Natural killer cell (primary cell): Measurements from ENCODE around the gene EBI3. TPM values are rescaled to one million over a fixed set of nuclear protein-coding genes. Genes with fewer than 3 reads are reported as not detected.

ENCODE experiments used
- ATAC-seq, 3 donors: fragments of 150-1000 bp in 2 of 3; fragments of 200-7000 bp in 1 of 3; cut with Tn5 transposase; 1 replicate in 1 of 3; 2 replicates in 2 of 3; pipeline ENCODE4 v1.10.0; 2021; ENCODE audit warnings: mild to moderate bottlenecking in 2 of 3, moderate library complexity in 2 of 3
- DNase-seq, 2 donors: peaks; one replicate each; pipeline versions ENCODE4 v3.0.0 to v3.0.0-alpha.2; 2013 to 2021; ENCODE audit warnings: mixed read lengths in 1 of 2
- H3K27ac ChIP-seq: one replicate; pipeline ENCODE4 v1.5.1; 2013; ENCODE audit warnings: mild to moderate bottlenecking, low read length
- H3K27me3 ChIP-seq: one replicate; pipeline ENCODE4 v1.6.1; 2013; ENCODE audit warnings: low read length; ENCODE audit not compliant: control insufficient read depth, insufficient read depth
- H3K36me3 ChIP-seq: one replicate; pipeline ENCODE4 v1.6.1; 2013; ENCODE audit warnings: low read length; ENCODE audit not compliant: control insufficient read depth, insufficient read depth
- H3K4me1 ChIP-seq: one replicate; pipeline ENCODE4 v1.6.1; 2013; ENCODE audit warnings: low read length; ENCODE audit not compliant: control insufficient read depth, insufficient read depth
- H3K4me3 ChIP-seq: one replicate; pipeline ENCODE4 v1.5.1; 2013; ENCODE audit warnings: low read length
- H3K9me3 ChIP-seq: one replicate; pipeline ENCODE4 v1.6.1; 2013; ENCODE audit warnings: low read length; ENCODE audit not compliant: control insufficient read depth, insufficient read depth
- H3K27ac Mint-ChIP-seq, 2 donors: one replicate each; pipeline ENCODE4 v1.8.0; 2022; ENCODE audit warnings: mild to moderate bottlenecking in 2 of 2, mixed read lengths in 2 of 2, moderate library complexity in 1 of 2
- H3K27me3 Mint-ChIP-seq, 2 donors: one replicate each; pipeline ENCODE4 v1.8.0; 2022; ENCODE audit warnings: low read depth in 2 of 2, mixed read lengths in 2 of 2
- H3K36me3 Mint-ChIP-seq: one replicate; pipeline ENCODE4 v1.8.0; 2022; ENCODE audit warnings: mixed read lengths
- H3K4me1 Mint-ChIP-seq, 2 donors: one replicate each; pipeline ENCODE4 v1.8.0; 2022; ENCODE audit warnings: mixed read lengths in 2 of 2
- H3K4me3 Mint-ChIP-seq: one replicate; pipeline ENCODE4 v1.8.0; 2022; ENCODE audit warnings: mild to moderate bottlenecking, moderate library complexity, mixed read lengths
- H3K9me3 Mint-ChIP-seq, 2 donors: one replicate each; pipeline ENCODE4 v1.8.0; 2022; ENCODE audit warnings: mixed read lengths in 2 of 2
- CTCF ChIP-seq: fragments of 200-600 bp; IDR thresholded peaks from one replicate; pipeline ENCODE4 v1.8.0; 2022; ENCODE audit warnings: antibody characterized with exemption
- WGBS: methylation state at CpG from one replicate; pipeline ENCODE4 v1.1.7; 2013; ENCODE audit warnings: missing lambda C conversion rate; ENCODE audit not compliant: insufficient coverage; 5-methylcytosine and 5-hydroxymethylcytosine counted together
- intact Hi-C: fragments of 100-400 bp; cut with micrococcal nuclease; formaldehyde crosslinking; loops from one replicate; pipeline ENCODE4 v1.14.2; 2022
- total RNA-seq, 4 donors: library from RNA; stranded (reverse); fragments of 120-200 nt in 1 of 4; gene quantifications; one replicate each; pipeline versions ENCODE4 v1.2.3 to v1.2.4, GENCODE V29; 2013 to 2022

EBI3 gene
- total RNA-seq, 3 donors from 2014 or later (not counting 1 experiment from before 2014, with no cell fraction given), result not detected

GRCh38 chr19:4278419-4279266 lies 49.3 kb downstream of the EBI3 start, which contains the start of gene SHD:
SHD (plus strand) TSS chr19:4279266; CDS start chr19:4280064, 798 bp downstream.
- no peaks in the 10 kb centered on the region for H3K9me3 ChIP-seq
- Mint-ChIP-seq H3K4me3 (peak within 1 kb of the TSS; percentile 70), H3K27ac (no peak within 1 kb of the TSS), H3K27me3 (peaks cover 6 to 14% of the 10 kb centered on the region in 2 donors), H3K9me3 (no peaks in the 10 kb centered on the region), H3K4me1 (peaks cover 5 to 6% of the 10 kb centered on the region in 2 donors), H3K36me3 (no peaks in the 10 kb centered on the region)
- intact Hi-C loops, result no loop called here
- H3K4me3 ChIP-seq, result no peak within 1 kb of the TSS
- no peaks in the 10 kb centered on the region for H3K36me3 ChIP-seq
- ATAC-seq, result no peak
- DNase-seq, result no peak
- H3K27ac ChIP-seq, result no peak within 1 kb of the TSS
- no peak for TF ChIP-seq CTCF
- H3K4me1 ChIP-seq, result peaks cover 12% of the 10 kb centered on the region
- 3% methylated on average over 30 of the region's 44 CpGs for WGBS
- H3K27me3 ChIP-seq, result peaks cover 9% of the 10 kb centered on the region

- H3K9me3 ChIP-seq, result no peaks in the 10 kb centered on the region
- no peaks in the 10 kb centered on the region for H3K36me3 ChIP-seq
- no peak overlapping the region for H3K27ac ChIP-seq
- Mint-ChIP-seq H3K9me3 (no peaks in the 10 kb centered on the region), H3K4me3 (no peak overlapping the region), H3K27me3 (peaks cover 6 to 14% of the 10 kb centered on the region in 2 donors), H3K4me1 (peaks cover 5 to 6% of the 10 kb centered on the region in 2 donors), H3K27ac (no peak overlapping the region), H3K36me3 (no peaks in the 10 kb centered on the region)
- ATAC-seq (peak in 1 of 3 donors; percentile 36), DNase-seq (no peak)
- intact Hi-C loops, result no loop called here
- under 1% methylated on average over 30 of the region's 30 CpGs for WGBS
- no peak overlapping the region for H3K4me3 ChIP-seq
- H3K27me3 ChIP-seq, result peaks cover 9% of the 10 kb centered on the region
- peaks cover 12% of the 10 kb centered on the region for H3K4me1 ChIP-seq
- TF ChIP-seq CTCF, result no peak
These were observed 49.9 kb downstream of the EBI3 start for GRCh38 chr19:4279267-4279529.

GRCh38 chr19:4279530-4280422 lies 50.5 kb downstream of the EBI3 start:
- Histone ChIP-seq H3K4me3 (no peak overlapping the region), H3K4me1 (peaks cover 12% of the 10 kb centered on the region), H3K27me3 (peaks cover 9% of the 10 kb centered on the region), H3K36me3 (no peaks in the 10 kb centered on the region), H3K27ac (no peak overlapping the region), H3K9me3 (no peaks in the 10 kb centered on the region)
- H3K4me3 Mint-ChIP-seq, result peak overlapping the region; percentile 70
- intact Hi-C loops, result no loop called here
- DNase-seq (no peak), ATAC-seq (peak in 1 of 3 donors; percentile 57)
- no peaks in the 10 kb centered on the region for H3K36me3 Mint-ChIP-seq
- no peaks in the 10 kb centered on the region for H3K9me3 Mint-ChIP-seq
- peaks cover 5 to 6% of the 10 kb centered on the region in 2 donors for H3K4me1 Mint-ChIP-seq
- 6% methylated on average over 71 of the region's 71 CpGs for WGBS
- no peak overlapping the region for H3K27ac Mint-ChIP-seq
- peaks cover 6 to 14% of the 10 kb centered on the region in 2 donors for H3K27me3 Mint-ChIP-seq
- TF ChIP-seq CTCF, result no peak
